A673 (cell line): ENCODE data around the gene UBE2D3. TPM values are rescaled to one million over a fixed set of nuclear protein-coding genes. Genes with fewer than 3 reads are reported as not detected.

Experiments used
- BruUV-seq: library from RNA; stranded (reverse); fragments of 400-500 nt; replicated peaks from 2 replicates; lab custom pipeline; 2021; lab: Mats Ljungman, UMichigan
- CTCF ChIA-PET: fragments of 300-600 bp; sonication (Branson Sonifier 250); formaldehyde crosslinking; loops from one replicate; lab custom pipeline; 2022; ENCODE audit warnings: antibody characterized with exemption; lab: Charles Lee
- POLR2A ChIA-PET: fragments of 300-600 bp; sonication (Branson Sonifier 250); formaldehyde crosslinking; loops from one replicate; lab custom pipeline; 2022; ENCODE audit warnings: antibody characterized with exemption; ENCODE audit not compliant: low non-redundant PET; lab: Charles Lee
- DNase-seq: peaks from one replicate; pipeline ENCODE4 v3.0.0-alpha.2; 2015; ENCODE audit warnings: low spot score
- H3K27ac ChIP-seq: fragments of 200-600 bp; sonication (generic); 2 replicates; pipeline ENCODE4 v1.5.1; 2016; ENCODE audit warnings: mixed run types, low read depth, mild to moderate bottlenecking, mixed read lengths, antibody characterized with exemption, low read length; ENCODE audit not compliant: poor library complexity, severe bottlenecking
- H3K27me3 ChIP-seq: fragments of 200-600 bp; sonication (generic); replicated peaks from 2 replicates; pipeline ENCODE4 v1.6.1; 2017; ENCODE audit warnings: mixed run types, low read depth, mild to moderate bottlenecking, mixed read lengths, antibody characterized with exemption, low read length; ENCODE audit not compliant: insufficient read depth, poor library complexity
- H3K36me3 ChIP-seq: fragments of 200-600 bp; sonication (generic); 2 replicates; pipeline ENCODE4 v1.6.1; 2016; ENCODE audit warnings: mixed run types, mild to moderate bottlenecking, mixed read lengths, antibody characterized with exemption, low read length; ENCODE audit not compliant: insufficient read depth, poor library complexity, severe bottlenecking
- H3K4me1 ChIP-seq: fragments of 200-600 bp; sonication (generic); 2 replicates; pipeline ENCODE4 v1.6.1; 2017; ENCODE audit warnings: mixed run types, mild to moderate bottlenecking, mixed read lengths, antibody characterized with exemption, low read length; ENCODE audit not compliant: insufficient read depth, poor library complexity, severe bottlenecking
- H3K4me3 ChIP-seq: fragments of 200-600 bp; sonication (generic); 2 replicates; pipeline ENCODE4 v1.5.1; 2016; ENCODE audit warnings: low read depth, mixed run types, mild to moderate bottlenecking, mixed read lengths, low read length; ENCODE audit not compliant: poor library complexity, severe bottlenecking
- H3K9me3 ChIP-seq: fragments of 200-600 bp; sonication (generic); 2 replicates; pipeline ENCODE4 v1.6.1; 2016; ENCODE audit warnings: mixed run types, low read depth, mild to moderate bottlenecking, mixed read lengths, antibody characterized with exemption, low read length; ENCODE audit not compliant: poor library complexity, severe bottlenecking
- EZH2 ChIP-seq: fragments of 200-600 bp; sonication (generic); IDR thresholded peaks from 2 replicates; pipeline ENCODE4 v1.6.1; 2017; ENCODE audit warnings: borderline replicate concordance, low read depth, mild to moderate bottlenecking, mixed read lengths, antibody characterized with exemption, low read length; ENCODE audit not compliant: poor library complexity, severe bottlenecking
- intact Hi-C: fragments of 100-400 bp; cut with micrococcal nuclease; formaldehyde crosslinking; loops from one replicate; pipeline ENCODE4 v1.10.0; 2022; ENCODE audit not compliant: unreplicated experiment
- total RNA-seq: library from RNA; stranded (reverse); gene quantifications from 2 replicates; pipeline ENCODE4 v1.2.3, GENCODE V29; 2021
- TF ChIP-seq, protein P1 (sequence below): fragments of 300-800, 200-600 bp; sonication (generic); conservative IDR thresholded peaks from 2 replicates; pipeline ENCODE4 v1.5.1; 2017; ENCODE audit warnings: low read depth, mild to moderate bottlenecking, antibody characterized with exemption, low read length, moderate library complexity, mixed read lengths

The UBE2D3 gene
- total RNA-seq, 1 experiment from 2014 or later = 378 TPM

- ChIA-PET CTCF (no interaction called here), POLR2A (no interaction called here)
- no peaks in the 10 kb centered on the region for H3K36me3 ChIP-seq
- no peak for TF ChIP-seq EZH2
- TF ChIP-seq, protein P1, sequence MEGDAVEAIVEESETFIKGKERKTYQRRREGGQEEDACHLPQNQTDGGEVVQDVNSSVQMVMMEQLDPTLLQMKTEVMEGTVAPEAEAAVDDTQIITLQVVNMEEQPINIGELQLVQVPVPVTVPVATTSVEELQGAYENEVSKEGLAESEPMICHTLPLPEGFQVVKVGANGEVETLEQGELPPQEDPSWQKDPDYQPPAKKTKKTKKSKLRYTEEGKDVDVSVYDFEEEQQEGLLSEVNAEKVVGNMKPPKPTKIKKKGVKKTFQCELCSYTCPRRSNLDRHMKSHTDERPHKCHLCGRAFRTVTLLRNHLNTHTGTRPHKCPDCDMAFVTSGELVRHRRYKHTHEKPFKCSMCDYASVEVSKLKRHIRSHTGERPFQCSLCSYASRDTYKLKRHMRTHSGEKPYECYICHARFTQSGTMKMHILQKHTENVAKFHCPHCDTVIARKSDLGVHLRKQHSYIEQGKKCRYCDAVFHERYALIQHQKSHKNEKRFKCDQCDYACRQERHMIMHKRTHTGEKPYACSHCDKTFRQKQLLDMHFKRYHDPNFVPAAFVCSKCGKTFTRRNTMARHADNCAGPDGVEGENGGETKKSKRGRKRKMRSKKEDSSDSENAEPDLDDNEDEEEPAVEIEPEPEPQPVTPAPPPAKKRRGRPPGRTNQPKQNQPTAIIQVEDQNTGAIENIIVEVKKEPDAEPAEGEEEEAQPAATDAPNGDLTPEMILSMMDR = no peak
- no TSS peak for BruUV-seq
- intact Hi-C loops = no loop called here
- no peaks in the 10 kb centered on the region for H3K4me1 ChIP-seq
- H3K27me3 ChIP-seq = no peaks in the 10 kb centered on the region
- no peak overlapping the region for H3K4me3 ChIP-seq
- no peak overlapping the region for H3K27ac ChIP-seq
- no peak for DNase-seq
- no peaks in the 10 kb centered on the region for H3K9me3 ChIP-seq
Observed at GRCh38 chr4:102774254-102774653, 53.1 kb downstream of the UBE2D3 start.

DNA sequence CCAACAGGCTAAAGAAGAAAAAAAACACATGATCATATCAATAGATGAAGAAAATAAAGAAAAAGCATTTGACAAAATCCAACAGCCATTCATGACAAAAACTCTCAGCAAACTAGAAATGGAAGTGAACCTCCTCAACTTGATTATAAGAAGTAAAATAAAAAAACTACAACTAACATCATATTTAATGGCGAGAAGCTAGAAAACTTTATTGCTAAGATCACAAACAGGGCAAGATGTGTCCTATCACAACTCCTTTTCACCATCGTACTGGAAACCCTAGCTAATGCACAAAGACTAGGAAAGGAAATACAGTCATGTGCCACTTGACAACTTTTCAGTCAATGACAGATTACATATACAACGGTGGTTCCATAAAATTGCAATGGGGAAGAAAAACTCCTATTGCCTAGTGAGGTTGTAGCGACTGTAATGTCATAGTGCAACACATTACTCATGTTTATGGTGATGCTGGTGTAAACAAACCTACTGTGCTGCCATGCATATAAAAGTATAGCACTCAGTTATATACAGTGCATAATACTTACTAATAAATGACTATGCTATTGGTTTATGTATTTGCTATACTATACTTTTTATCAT lies 54.5 kb downstream of the UBE2D3 start:
- POLR2A ChIA-PET = no interaction called here

GRCh38 chr4:102764901-102765300 lies 62.5 kb downstream of the UBE2D3 start:
- Histone ChIP-seq H3K27ac (no peak overlapping the region), H3K4me1 (peaks cover 2% of the 10 kb centered on the region), H3K4me3 (no peak overlapping the region), H3K9me3 (no peaks in the 10 kb centered on the region), H3K27me3 (no peaks in the 10 kb centered on the region), H3K36me3 (no peaks in the 10 kb centered on the region)
- DNase-seq = no peak
- BruUV-seq = no TSS peak
- intact Hi-C loops = loop anchor here (10.0 kb wide), 1 partner anchor 140 kb away; no protein-coding TSS in a partner anchor
- ChIA-PET POLR2A (no interaction called here), CTCF (no interaction called here)
- no peak for TF ChIP-seq EZH2
- TF ChIP-seq, protein P1 = no peak

More for the DNA sequence above, 54.5 kb downstream of the UBE2D3 start:
- intact Hi-C loops = no loop called here
- no TSS peak for BruUV-seq
- Histone ChIP-seq H3K27me3 (no peaks in the 10 kb centered on the region), H3K4me3 (no peak overlapping the region), H3K27ac (no peak overlapping the region), H3K9me3 (no peaks in the 10 kb centered on the region), H3K4me1 (no peaks in the 10 kb centered on the region), H3K36me3 (no peaks in the 10 kb centered on the region)
- TF ChIP-seq EZH2 = no peak
- TF ChIP-seq, protein P1 = no peak
- CTCF ChIA-PET = no interaction called here
- no peak for DNase-seq
